GM10248 (cell line): ENCODE measurements around the gene C3orf18.

Experiments
- CTCF ChIA-PET: fragments of 300-600 bp; sonication (Branson Sonifier 250); formaldehyde crosslinking; extraction: SDS; loops from one replicate; lab custom pipeline; 2021; ENCODE audit warnings: antibody characterized with exemption; lab: Yijun Ruan, JAX
- POLR2A ChIA-PET: fragments of 350-650 bp; sonication (Branson Sonifier 250); formaldehyde crosslinking; extraction: SDS; loops from one replicate; lab custom pipeline; 2020; ENCODE audit warnings: antibody characterized with exemption; lab: Yijun Ruan, JAX
- DNase-seq: peaks from one replicate; pipeline ENCODE4 v3.0.0; 2012; ENCODE audit errors: extremely low spot score
- CTCF ChIP-seq: IDR thresholded peaks from 2 replicates; pipeline ENCODE4 v1.5.1; 2012; ENCODE audit warnings: mild to moderate bottlenecking, low read depth; ENCODE audit errors: extremely low read depth, missing control alignments, control extremely low read depth

The C3orf18 gene

GRCh38 chr3:50571486-50571885 lies 3.9 kb upstream of the C3orf18 start:
- ChIA-PET POLR2A (interaction anchor here (0.6 to 1.5 kb wide), 2 partner anchors 21 to 659 kb away, joined by 4 to 7 read pairs; no protein-coding TSS in a partner anchor), CTCF (interaction anchor here (0.7 to 16.2 kb wide), 12 partner anchors 8 to 863 kb away, joined by 3 to 419 read pairs (median 10); partner anchors contain the start of genes CISH and MAPKAPK3)
- no peak for TF ChIP-seq CTCF
- DNase-seq = no peak

- POLR2A ChIA-PET = interaction anchor here (0.6 to 1.5 kb wide), 3 partner anchors 22 to 660 kb away, joined by 3 to 7 read pairs (median 4); partner anchors contain the start of gene CISH
- CTCF ChIA-PET = interaction anchor here (0.8 to 16.2 kb wide), 13 partner anchors 9 to 1112 kb away, joined by 3 to 419 read pairs (median 7); partner anchors contain the start of genes CISH and MAPKAPK3
- no peak for TF ChIP-seq CTCF
- no peak for DNase-seq
Measured at GRCh38 chr3:50570508-50571279, 3.1 kb upstream of the C3orf18 start.

- CTCF ChIA-PET = interaction anchor here (0.9 to 16.2 kb wide), 10 partner anchors 17 to 215 kb away, joined by 3 to 419 read pairs (median 5); partner anchors contain the start of genes CISH and MAPKAPK3
- no peak for TF ChIP-seq CTCF
- DNase-seq = peak; percentile 99
- POLR2A ChIA-PET = interaction anchor here (0.5 to 1.1 kb wide), 9 partner anchors 19 to 816 kb away, joined by 3 to 7 read pairs (median 3); partner anchors contain the start of genes CISH and MANF
Measured at GRCh38 chr3:50568947-50569749, 1.6 kb upstream of the C3orf18 start, which contains the start of gene HEMK1. TSS of gene HEMK1 (plus strand) at chr3:50569522. CDS start at chr3:50571105, 1,583 bp downstream.

- ChIA-PET POLR2A (no interaction called here), CTCF (interaction anchor here (0.9 to 4.2 kb wide), 9 partner anchors 12 to 823 kb away, joined by 3 to 46 read pairs (median 4); partner anchors contain the start of gene CISH)
- TF ChIP-seq CTCF = no peak
Measured at GRCh38 chr3:50567011-50567385, 549 bp downstream of the C3orf18 start.

GRCh38 chr3:50564321-50564720 lies 3.2 kb downstream of the C3orf18 start:
- no peak for DNase-seq
- ChIA-PET CTCF (interaction anchor here (1.4 to 4.2 kb wide), 2 partner anchors 15 to 49 kb away, joined by 3 to 46 read pairs; partner anchors contain the start of gene CISH), POLR2A (no interaction called here)
- TF ChIP-seq CTCF = no peak

More at GRCh38 chr3:50567011-50567385, 549 bp downstream of the C3orf18 start:
- no peak for DNase-seq
